Suprapubic skin (tissue), 4 donors: ENCODE data around the gene INO80E. TPM values are rescaled to one million over a fixed set of nuclear protein-coding genes. Genes with fewer than 3 reads are reported as not detected.

Experiments used
- DNase-seq, 2 donors: peaks; one replicate each; pipeline ENCODE4 v3.0.0-alpha.2; 2019; ENCODE audit warnings: low spot score in 2 of 2
- H3K27ac ChIP-seq: fragments of 200-600 bp; sonication (generic); one replicate; pipeline ENCODE4 v1.5.1; 2019
- H3K27me3 ChIP-seq: fragments of 200-600 bp; sonication (generic); one replicate; pipeline ENCODE4 v1.5.1; 2019
- H3K36me3 ChIP-seq: fragments of 200-600 bp; sonication (generic); one replicate; pipeline ENCODE4 v1.5.1; 2019
- H3K4me1 ChIP-seq: fragments of 200-600 bp; sonication (generic); one replicate; pipeline ENCODE4 v1.5.1; 2019
- H3K4me3 ChIP-seq: fragments of 200-600 bp; sonication (generic); one replicate; pipeline ENCODE4 v1.5.1; 2019; ENCODE audit warnings: mild to moderate bottlenecking
- H3K9me3 ChIP-seq: fragments of 200-600 bp; sonication (generic); one replicate; pipeline ENCODE4 v1.5.1; 2019
- CTCF ChIP-seq, 2 donors: fragments of 200-600 bp in 1 of 2; fragments of 450-650 bp in 1 of 2; sonication (generic) in 1 of 2; IDR thresholded peaks; one replicate each; pipeline ENCODE4 v1.5.1; 2016 to 2019; ENCODE audit warnings: antibody characterized with exemption in 2 of 2, mild to moderate bottlenecking in 1 of 2, moderate library complexity in 1 of 2
- EP300 ChIP-seq: sonication (generic); formaldehyde crosslinking; IDR thresholded peaks from one replicate; pipeline ENCODE4 v1.6.1; 2017; ENCODE audit warnings: antibody characterized with exemption
- POLR2A ChIP-seq, 2 donors: fragments of 450-650 bp; IDR thresholded peaks; one replicate each; pipeline ENCODE4 v1.6.1; 2017; ENCODE audit warnings: antibody characterized with exemption in 2 of 2, mild to moderate bottlenecking in 2 of 2, moderate library complexity in 2 of 2
- POLR2AphosphoS5 ChIP-seq, 3 donors: sonication (generic); formaldehyde crosslinking; IDR thresholded peaks; one replicate each; pipeline ENCODE4 v1.6.1; 2017; ENCODE audit warnings: antibody characterized with exemption in 3 of 3
- WGBS: methylation state at CpG from one replicate; pipeline ENCODE4 v1.1.5; 2018; 5-methylcytosine and 5-hydroxymethylcytosine counted together
- total RNA-seq, 4 donors: library from RNA; depleted of rRNA; stranded (reverse); fragments of >200 nt; gene quantifications; one replicate each; pipeline ENCODE4 v1.1.0, GENCODE V29; 2016

Gene INO80E
- total RNA-seq, 4 donors from 2014 or later, result 48.2 to 58.7 (median 51.0) TPM

- Histone ChIP-seq H3K4me3 (peak within 1 kb of the TSS; percentile 96), H3K27ac (peak within 1 kb of the TSS; percentile 95), H3K36me3 (peaks cover 42% of the 10 kb centered on the region), H3K27me3 (no peaks in the 10 kb centered on the region), H3K4me1 (peaks cover 47% of the 10 kb centered on the region), H3K9me3 (no peaks in the 10 kb centered on the region)
- TF ChIP-seq EP300 (no peak), POLR2A (IDR thresholded peaks at IDR 0.05) (peak in 1 of 2 donors; percentile 69), POLR2AphosphoS5 (IDR thresholded peaks at IDR 0.05) (peak in 2 of 3 donors; percentile 67)
- 3% methylated on average over 51 of the region's 75 CpGs for WGBS
- DNase-seq, result peak; percentile 98 to 99
Observed at GRCh38 chr16:29973384-29974246, 22.4 kb upstream of the INO80E start, which contains the start of gene TAOK2. Gene TAOK2, plus strand, starts transcription at chr16:29973868. Its CDS starts 3,905 bp downstream, at chr16:29977773.

GRCh38 chr16:29974291-29975133 is 21.5 kb upstream of the INO80E start:
- 4% methylated on average over 24 of the region's 31 CpGs for WGBS
- Histone ChIP-seq H3K4me1 (peaks cover 47% of the 10 kb centered on the region), H3K27ac (peak overlapping the region; percentile 95), H3K9me3 (no peaks in the 10 kb centered on the region), H3K4me3 (peak overlapping the region; percentile 96), H3K27me3 (no peaks in the 10 kb centered on the region), H3K36me3 (peaks cover 42% of the 10 kb centered on the region)
- no peak for TF ChIP-seq EP300
- TF ChIP-seq POLR2AphosphoS5 (IDR thresholded peaks at IDR 0.05), result no peak
- no peak for TF ChIP-seq POLR2A (IDR thresholded peaks at IDR 0.05)
- TF ChIP-seq CTCF (IDR thresholded peaks at IDR 0.05), result no peak
- DNase-seq, result peak in 1 of 2 donors; percentile 70

GRCh38 chr16:29975134-29975538 is 20.9 kb upstream of the INO80E start:
- Histone ChIP-seq H3K27ac (peak overlapping the region; percentile 40), H3K4me3 (peak overlapping the region; percentile 96), H3K9me3 (no peaks in the 10 kb centered on the region), H3K36me3 (peaks cover 42% of the 10 kb centered on the region), H3K4me1 (peaks cover 47% of the 10 kb centered on the region), H3K27me3 (no peaks in the 10 kb centered on the region)
- DNase-seq, result no peak
- TF ChIP-seq POLR2A (IDR thresholded peaks at IDR 0.05) (no peak), CTCF (IDR thresholded peaks at IDR 0.05) (no peak), EP300 (no peak), POLR2AphosphoS5 (IDR thresholded peaks at IDR 0.05) (no peak)
- WGBS, result 53% methylated on average over 5 of the region's 5 CpGs

- H3K9me3 ChIP-seq, result no peaks in the 10 kb centered on the region
- 21% methylated on average over 6 of the region's 6 CpGs for WGBS
- H3K27ac ChIP-seq, result peak overlapping the region; percentile 40
- DNase-seq, result no peak
- H3K27me3 ChIP-seq, result no peaks in the 10 kb centered on the region
- TF ChIP-seq POLR2AphosphoS5 (IDR thresholded peaks at IDR 0.05), result no peak
- TF ChIP-seq POLR2A (IDR thresholded peaks at IDR 0.05), result no peak
- no peak for TF ChIP-seq CTCF (IDR thresholded peaks at IDR 0.05)
- no peak for TF ChIP-seq EP300
- H3K4me1 ChIP-seq, result peaks cover 47% of the 10 kb centered on the region
- peaks cover 45% of the 10 kb centered on the region for H3K36me3 ChIP-seq
- peak overlapping the region; percentile 96 for H3K4me3 ChIP-seq
Observed at GRCh38 chr16:29975811-29976511, 20.1 kb upstream of the INO80E start.

GRCh38 chr16:29977063-29977825 is 18.8 kb upstream of the INO80E start:
- Histone ChIP-seq H3K9me3 (no peaks in the 10 kb centered on the region), H3K27me3 (no peaks in the 10 kb centered on the region), H3K4me3 (peak overlapping the region; percentile 96), H3K36me3 (peaks cover 52% of the 10 kb centered on the region), H3K27ac (peak overlapping the region; percentile 46), H3K4me1 (peaks cover 47% of the 10 kb centered on the region)
- DNase-seq, result no peak
- no peak for TF ChIP-seq EP300
- no peak for TF ChIP-seq POLR2AphosphoS5 (IDR thresholded peaks at IDR 0.05)
- TF ChIP-seq POLR2A (IDR thresholded peaks at IDR 0.05), result no peak
- TF ChIP-seq CTCF (IDR thresholded peaks at IDR 0.05), result no peak
- 74% methylated on average over 9 of the region's 9 CpGs for WGBS
